ENCODE results near the gene TLE2.

DNA sequence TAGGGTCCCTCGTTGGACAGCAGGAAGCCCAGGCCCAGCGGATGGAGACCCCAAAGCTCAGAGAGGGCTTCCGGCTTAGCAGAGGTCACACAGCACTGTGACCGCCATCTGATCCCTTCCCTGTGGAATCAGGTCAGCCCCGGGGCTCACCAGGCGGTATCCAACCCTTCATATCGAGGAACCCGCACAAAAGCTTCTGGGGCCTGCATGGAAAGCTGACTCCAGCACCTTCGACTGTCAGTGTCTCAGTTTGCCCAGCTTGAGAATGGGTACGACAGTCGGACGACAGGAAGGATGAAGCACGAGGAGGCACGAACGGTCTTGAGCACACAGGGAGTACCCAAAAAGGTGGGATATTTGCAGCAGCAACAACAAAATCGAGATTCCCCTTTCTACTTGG is 30.6 kb upstream of the TLE2 start:
- TF ChIP-seq, protein P1, sequence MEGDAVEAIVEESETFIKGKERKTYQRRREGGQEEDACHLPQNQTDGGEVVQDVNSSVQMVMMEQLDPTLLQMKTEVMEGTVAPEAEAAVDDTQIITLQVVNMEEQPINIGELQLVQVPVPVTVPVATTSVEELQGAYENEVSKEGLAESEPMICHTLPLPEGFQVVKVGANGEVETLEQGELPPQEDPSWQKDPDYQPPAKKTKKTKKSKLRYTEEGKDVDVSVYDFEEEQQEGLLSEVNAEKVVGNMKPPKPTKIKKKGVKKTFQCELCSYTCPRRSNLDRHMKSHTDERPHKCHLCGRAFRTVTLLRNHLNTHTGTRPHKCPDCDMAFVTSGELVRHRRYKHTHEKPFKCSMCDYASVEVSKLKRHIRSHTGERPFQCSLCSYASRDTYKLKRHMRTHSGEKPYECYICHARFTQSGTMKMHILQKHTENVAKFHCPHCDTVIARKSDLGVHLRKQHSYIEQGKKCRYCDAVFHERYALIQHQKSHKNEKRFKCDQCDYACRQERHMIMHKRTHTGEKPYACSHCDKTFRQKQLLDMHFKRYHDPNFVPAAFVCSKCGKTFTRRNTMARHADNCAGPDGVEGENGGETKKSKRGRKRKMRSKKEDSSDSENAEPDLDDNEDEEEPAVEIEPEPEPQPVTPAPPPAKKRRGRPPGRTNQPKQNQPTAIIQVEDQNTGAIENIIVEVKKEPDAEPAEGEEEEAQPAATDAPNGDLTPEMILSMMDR (IDR thresholded peaks at IDR 0.05), result no peak
- TF ChIP-seq POLR2A (IDR thresholded peaks at IDR 0.05), result no peak
